ENCODE results near the gene ATPAF2. TPM values are rescaled to one million over a fixed set of nuclear protein-coding genes. Genes with fewer than 3 reads are reported as not detected.

ATPAF2 gene
- total and polyA plus RNA-seq, 2 experiments from 2014 or later = 24.3 to 25.7 TPM

DNA sequence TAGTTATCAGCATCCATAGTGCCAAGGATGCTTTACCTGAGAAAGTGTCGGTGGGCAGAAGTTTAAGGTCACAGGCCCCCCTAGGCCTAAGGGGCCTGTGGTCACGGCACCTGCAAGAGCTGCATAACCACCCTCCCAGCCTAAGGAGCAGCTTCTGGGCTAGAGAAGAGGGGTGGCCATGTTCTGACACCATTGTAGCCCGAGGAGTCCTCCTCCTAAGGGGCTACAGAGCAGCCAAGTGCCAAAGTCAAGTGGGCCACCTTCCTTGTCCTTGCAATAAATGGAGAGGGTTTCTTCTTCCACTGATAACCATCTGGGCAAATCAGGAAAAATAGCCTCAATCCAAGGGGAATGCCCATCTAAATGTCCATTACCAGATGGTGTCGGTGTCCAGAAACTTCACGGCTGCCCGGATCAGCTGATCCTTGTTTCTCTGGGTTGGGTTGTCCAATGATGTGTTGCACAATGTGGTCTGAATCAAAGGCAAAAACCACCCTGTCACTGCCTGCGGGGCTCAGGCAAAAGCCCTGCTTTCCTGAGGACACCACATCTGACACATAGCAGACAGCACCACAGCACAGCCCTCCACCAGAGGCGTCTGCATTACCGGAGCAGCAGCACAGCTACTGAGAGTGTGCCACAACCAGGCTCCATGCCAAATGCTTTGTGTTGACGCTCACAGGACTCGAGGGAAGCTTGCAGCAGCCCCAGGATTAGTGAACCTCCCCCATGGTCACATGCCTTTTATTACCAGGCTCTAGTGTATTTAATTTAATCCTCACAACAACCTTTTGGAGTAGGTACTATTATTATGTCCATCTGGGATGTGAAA is 12.8 kb downstream of the ATPAF2 start:
- Mint-ChIP-seq H3K4me1 (no peaks in the 10 kb centered on the region), H3K9me3 (no peaks in the 10 kb centered on the region), H3K27me3 (ENCODE audit: insufficient read depth, low read depth, poor library complexity) (peaks cover 2% of the 10 kb centered on the region), H3K4me3 (no peak overlapping the region), H3K36me3 (ENCODE audit: low read depth) (no peaks in the 10 kb centered on the region; the same call in 2 of the 3 replicates), H3K27ac (no peak overlapping the region)
- no peaks in the 10 kb centered on the region for H4K20me1 ChIP-seq (replicated peaks; ENCODE audit: insufficient read depth)
- H3K4me2 ChIP-seq = no peak overlapping the region
- no peak for DNase-seq (ENCODE audit: low spot score)
- no peaks in the 10 kb centered on the region for H3K36me3 ChIP-seq (ENCODE audit: insufficient read depth)
- H3K79me2 ChIP-seq (replicated peaks; ENCODE audit: insufficient read depth) = no peaks in the 10 kb centered on the region
- TF ChIP-seq CREB1 (CRISPR knock-in tag; IDR thresholded peaks at IDR 0.05; ENCODE audit: low read depth) = no peak
- TF ChIP-seq, protein P1, sequence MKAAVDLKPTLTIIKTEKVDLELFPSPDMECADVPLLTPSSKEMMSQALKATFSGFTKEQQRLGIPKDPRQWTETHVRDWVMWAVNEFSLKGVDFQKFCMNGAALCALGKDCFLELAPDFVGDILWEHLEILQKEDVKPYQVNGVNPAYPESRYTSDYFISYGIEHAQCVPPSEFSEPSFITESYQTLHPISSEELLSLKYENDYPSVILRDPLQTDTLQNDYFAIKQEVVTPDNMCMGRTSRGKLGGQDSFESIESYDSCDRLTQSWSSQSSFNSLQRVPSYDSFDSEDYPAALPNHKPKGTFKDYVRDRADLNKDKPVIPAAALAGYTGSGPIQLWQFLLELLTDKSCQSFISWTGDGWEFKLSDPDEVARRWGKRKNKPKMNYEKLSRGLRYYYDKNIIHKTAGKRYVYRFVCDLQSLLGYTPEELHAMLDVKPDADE (IDR thresholded peaks at IDR 0.05) = no peak
- TF ChIP-seq STAT1 (IDR thresholded peaks at IDR 0.05; ENCODE audit: unreplicated experiment) = no peak
- TF ChIP-seq JUNB (IDR thresholded peaks at IDR 0.05; ENCODE audit: unreplicated experiment) = no peak
- TF ChIP-seq NANOG (IDR thresholded peaks at IDR 0.05; ENCODE audit: borderline replicate concordance) = no peak
- TF ChIP-seq EZH2phosphoT487 (IDR thresholded peaks at IDR 0.05; ENCODE audit: unreplicated experiment) = no peak
- TF ChIP-seq ZNF331 (CRISPR knock-in tag; IDR thresholded peaks at IDR 0.05; ENCODE audit: low read depth) = no peak
- TF ChIP-seq ZNF114 (CRISPR knock-in tag; IDR thresholded peaks at IDR 0.05) = no peak
- TF ChIP-seq, protein P2, sequence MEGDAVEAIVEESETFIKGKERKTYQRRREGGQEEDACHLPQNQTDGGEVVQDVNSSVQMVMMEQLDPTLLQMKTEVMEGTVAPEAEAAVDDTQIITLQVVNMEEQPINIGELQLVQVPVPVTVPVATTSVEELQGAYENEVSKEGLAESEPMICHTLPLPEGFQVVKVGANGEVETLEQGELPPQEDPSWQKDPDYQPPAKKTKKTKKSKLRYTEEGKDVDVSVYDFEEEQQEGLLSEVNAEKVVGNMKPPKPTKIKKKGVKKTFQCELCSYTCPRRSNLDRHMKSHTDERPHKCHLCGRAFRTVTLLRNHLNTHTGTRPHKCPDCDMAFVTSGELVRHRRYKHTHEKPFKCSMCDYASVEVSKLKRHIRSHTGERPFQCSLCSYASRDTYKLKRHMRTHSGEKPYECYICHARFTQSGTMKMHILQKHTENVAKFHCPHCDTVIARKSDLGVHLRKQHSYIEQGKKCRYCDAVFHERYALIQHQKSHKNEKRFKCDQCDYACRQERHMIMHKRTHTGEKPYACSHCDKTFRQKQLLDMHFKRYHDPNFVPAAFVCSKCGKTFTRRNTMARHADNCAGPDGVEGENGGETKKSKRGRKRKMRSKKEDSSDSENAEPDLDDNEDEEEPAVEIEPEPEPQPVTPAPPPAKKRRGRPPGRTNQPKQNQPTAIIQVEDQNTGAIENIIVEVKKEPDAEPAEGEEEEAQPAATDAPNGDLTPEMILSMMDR (conservative IDR thresholded peaks at IDR 0.05; ENCODE audit: low read depth in 2 of 2) = no peak
- TF ChIP-seq, protein P3, sequence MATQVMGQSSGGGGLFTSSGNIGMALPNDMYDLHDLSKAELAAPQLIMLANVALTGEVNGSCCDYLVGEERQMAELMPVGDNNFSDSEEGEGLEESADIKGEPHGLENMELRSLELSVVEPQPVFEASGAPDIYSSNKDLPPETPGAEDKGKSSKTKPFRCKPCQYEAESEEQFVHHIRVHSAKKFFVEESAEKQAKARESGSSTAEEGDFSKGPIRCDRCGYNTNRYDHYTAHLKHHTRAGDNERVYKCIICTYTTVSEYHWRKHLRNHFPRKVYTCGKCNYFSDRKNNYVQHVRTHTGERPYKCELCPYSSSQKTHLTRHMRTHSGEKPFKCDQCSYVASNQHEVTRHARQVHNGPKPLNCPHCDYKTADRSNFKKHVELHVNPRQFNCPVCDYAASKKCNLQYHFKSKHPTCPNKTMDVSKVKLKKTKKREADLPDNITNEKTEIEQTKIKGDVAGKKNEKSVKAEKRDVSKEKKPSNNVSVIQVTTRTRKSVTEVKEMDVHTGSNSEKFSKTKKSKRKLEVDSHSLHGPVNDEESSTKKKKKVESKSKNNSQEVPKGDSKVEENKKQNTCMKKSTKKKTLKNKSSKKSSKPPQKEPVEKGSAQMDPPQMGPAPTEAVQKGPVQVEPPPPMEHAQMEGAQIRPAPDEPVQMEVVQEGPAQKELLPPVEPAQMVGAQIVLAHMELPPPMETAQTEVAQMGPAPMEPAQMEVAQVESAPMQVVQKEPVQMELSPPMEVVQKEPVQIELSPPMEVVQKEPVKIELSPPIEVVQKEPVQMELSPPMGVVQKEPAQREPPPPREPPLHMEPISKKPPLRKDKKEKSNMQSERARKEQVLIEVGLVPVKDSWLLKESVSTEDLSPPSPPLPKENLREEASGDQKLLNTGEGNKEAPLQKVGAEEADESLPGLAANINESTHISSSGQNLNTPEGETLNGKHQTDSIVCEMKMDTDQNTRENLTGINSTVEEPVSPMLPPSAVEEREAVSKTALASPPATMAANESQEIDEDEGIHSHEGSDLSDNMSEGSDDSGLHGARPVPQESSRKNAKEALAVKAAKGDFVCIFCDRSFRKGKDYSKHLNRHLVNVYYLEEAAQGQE (IDR thresholded peaks at IDR 0.05; ENCODE audit: unreplicated experiment) = no peak
- TF ChIP-seq POLR2AphosphoS5 (IDR thresholded peaks at IDR 0.05; ENCODE audit: low read depth) = no peak
- no peak for TF ChIP-seq ZNF462 (CRISPR knock-in tag; IDR thresholded peaks at IDR 0.05)
- no peak for TF ChIP-seq EZH2 (IDR thresholded peaks at IDR 0.05; ENCODE audit: low read depth, unreplicated experiment)
- no peak for ATAC-seq
- H3K9me2 ChIP-seq (ENCODE audit: insufficient read depth) = no peaks in the 10 kb centered on the region
- H2AFZ ChIP-seq = no peak overlapping the region
- no peak overlapping the region for H3K4me3 ChIP-seq
- H3K27me3 ChIP-seq (ENCODE audit: insufficient read depth) = no peaks in the 10 kb centered on the region
- no peak overlapping the region for H3K27ac ChIP-seq (ENCODE audit: low read depth)
- no peaks in the 10 kb centered on the region for H3K4me1 ChIP-seq (ENCODE audit: insufficient read depth)
- H3F3A ChIP-seq (replicated peaks; ENCODE audit: low read depth) = no peaks in the 10 kb centered on the region
